ENCODE results near the gene ATE1.

GRCh38 chr10:121751191-121751760 is 176.6 kb downstream of the ATE1 start:
- TF ChIP-seq CTCF (IDR thresholded peaks at IDR 0.05; ENCODE audit: extremely low read depth in 1 of 2, insufficient read depth in 1 of 2, low read depth in 1 of 2, low read length in 2 of 2) (no peak), POLR2A (IDR thresholded peaks at IDR 0.05; ENCODE audit: low read depth, low read length) (no peak), MAX (IDR thresholded peaks at IDR 0.05; ENCODE audit: insufficient read depth, insufficient read length) (no peak), POLR2AphosphoS5 (IDR thresholded peaks at IDR 0.05; ENCODE audit: insufficient read depth, low read depth, low read length) (no peak), EZH2 (IDR thresholded peaks at IDR 0.05; ENCODE audit: borderline replicate concordance, low read depth, low read length, severe bottlenecking) (no peak), JUN (IDR thresholded peaks at IDR 0.05; ENCODE audit: borderline replicate concordance, insufficient read depth, insufficient read length, low read depth) (no peak), MYC (IDR thresholded peaks at IDR 0.05; ENCODE audit: low read depth, low read length) (no peak), FOS (IDR thresholded peaks at IDR 0.05; ENCODE audit: borderline replicate concordance, insufficient read depth, low read length) (no peak), GATA2 (IDR thresholded peaks at IDR 0.05; ENCODE audit: insufficient read depth, insufficient read length, low read depth, low read length) (no peak)
